Measurements from ENCODE around the gene FBXW9. TPM values are rescaled to one million over a fixed set of nuclear protein-coding genes. Genes with fewer than 3 reads are reported as not detected.
A peak's percentile ranks its signal among the peaks of the same experiment; 100 is the strongest.

Gene FBXW9
- total and polyA plus RNA-seq, 10 donors, result 1.7 to 7.4 (median 4.3) TPM

- TF ChIP-seq POLR2AphosphoS5 (IDR thresholded peaks at IDR 0.05) (no peak), CTCF (IDR thresholded peaks at IDR 0.05 in 8 of 11, conservative IDR thresholded peaks at IDR 0.05 in 3 of 11) (no peak), POLR2A (IDR thresholded peaks at IDR 0.05) (no peak)
- Histone ChIP-seq H3K27me3 (replicated peaks in 1 of 7) (no peaks in the 10 kb centered on the region), H3K4me1 (no peaks in the 10 kb centered on the region), H3K36me3 (peaks cover 0 to 6% (median 0%) of the 10 kb centered on the region in 6 donors), H3K27ac (no peak within 1 kb of the TSS), H3K9me3 (no peaks in the 10 kb centered on the region), H3K4me3 (no peak within 1 kb of the TSS)
- 81 to 89% (median 84%) methylated on average over 5 to 9 of the region's 9 CpGs for WGBS, 5 donors
- intact Hi-C loops (cut with DNase I; ENCODE audit: low total_unique reads), result no loop called here
- no peak for DNase-seq
Measured at GRCh38 chr19:12687496-12688196, 8.8 kb downstream of the FBXW9 start, which contains the start of gene GNG14. Gene GNG14 (plus strand): TSS chr19:12687998. CDS start chr19:12688049, 51 bp downstream.

GRCh38 chr19:12685831-12686230, 10.6 kb downstream of the FBXW9 start:
- no peaks in the 10 kb centered on the region for H3K27me3 ChIP-seq (replicated peaks in 1 of 7)
- no peak for TF ChIP-seq POLR2A (IDR thresholded peaks at IDR 0.05)
- no peak for TF ChIP-seq CTCF (IDR thresholded peaks at IDR 0.05 in 8 of 11, conservative IDR thresholded peaks at IDR 0.05 in 3 of 11)
- no peak overlapping the region for H3K4me3 ChIP-seq
- H3K27ac ChIP-seq, result no peak overlapping the region
- no peaks in the 10 kb centered on the region for H3K9me3 ChIP-seq
- WGBS, 5 donors, result 90 to 100% (median 95%) methylated on average over 2 to 3 of the region's 3 CpGs
- H3K36me3 ChIP-seq, result peaks cover 0 to 6% (median 0%) of the 10 kb centered on the region in 6 donors
- intact Hi-C loops (cut with DNase I; ENCODE audit: low total_unique reads), result no loop called here
- no peak for DNase-seq
- H3K4me1 ChIP-seq, result peaks cover 0 to 11% (median 7%) of the 10 kb centered on the region in 6 donors

GRCh38 chr19:12681074-12681987, 15.1 kb downstream of the FBXW9 start, which contains the start of gene DHPS:
Gene DHPS (minus strand): TSS chr19:12681880. CDS start chr19:12681766, 114 bp downstream.
- no peaks in the 10 kb centered on the region for H3K9me3 ChIP-seq
- peaks cover 0 to 41% (median 37%) of the 10 kb centered on the region in 6 donors for H3K36me3 ChIP-seq
- TF ChIP-seq POLR2A (IDR thresholded peaks at IDR 0.05) (no peak), POLR2AphosphoS5 (IDR thresholded peaks at IDR 0.05) (peak; percentile 86 to 90 (median 88)), CTCF (IDR thresholded peaks at IDR 0.05 in 8 of 11, conservative IDR thresholded peaks at IDR 0.05 in 3 of 11) (no peak)
- peaks cover 9 to 45% (median 24%) of the 10 kb centered on the region in 6 donors for H3K4me1 ChIP-seq
- peak; percentile 96 for DNase-seq
- intact Hi-C loops (cut with DNase I; ENCODE audit: low total_unique reads), result no loop called here
- 0% methylated on average over 61 to 68 of the region's 68 CpGs for WGBS, 5 donors
- H3K27ac ChIP-seq, result peak within 1 kb of the TSS; percentile 95 to 99 (median 98)
- no peaks in the 10 kb centered on the region for H3K27me3 ChIP-seq (replicated peaks in 1 of 7)
- peak within 1 kb of the TSS; percentile 44 to 99 (median 95) for H3K4me3 ChIP-seq
